Gastrocnemius medialis (tissue), 4 donors: ENCODE measurements around the gene C1orf122.

ENCODE experiments used
- CTCF ChIP-seq, 5 experiments: fragments of 450-650 bp in 3 of 5; fragments of 200-600 bp in 2 of 5; sonication (generic) in 2 of 5; IDR thresholded peaks in 4 of 5; conservative IDR thresholded peaks in 1 of 5; 1 replicate in 4 of 5; 2 replicates in 1 of 5; pipeline ENCODE4 v1.5.1; 2016 to 2019; ENCODE audit warnings: antibody characterized with exemption in 5 of 5, mild to moderate bottlenecking in 3 of 5, moderate library complexity in 3 of 5
- POLR2A ChIP-seq, 2 donors: fragments of 450-650 bp; IDR thresholded peaks; one replicate each; pipeline ENCODE4 v1.6.1; 2017; ENCODE audit warnings: antibody characterized with exemption in 2 of 2, mild to moderate bottlenecking in 2 of 2, moderate library complexity in 2 of 2

DNA sequence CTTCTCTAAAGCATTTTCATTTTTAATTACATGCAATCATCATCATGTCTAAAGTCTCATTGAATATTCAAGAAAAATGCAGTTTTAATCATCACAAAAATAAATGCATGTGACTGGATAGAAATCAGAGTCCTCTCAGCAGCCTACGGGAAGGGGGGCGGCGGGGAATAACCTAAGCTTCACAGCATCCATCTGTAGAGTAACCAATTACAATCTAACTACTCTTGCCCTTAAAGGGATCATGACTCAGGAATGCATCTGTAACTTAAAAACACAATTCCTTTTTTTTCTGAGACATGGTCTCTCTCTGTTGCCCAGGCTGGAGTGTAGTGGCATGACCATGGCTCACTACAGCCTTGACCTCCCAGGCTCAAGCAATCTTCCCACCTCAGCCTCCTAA, 29.2 kb downstream of the C1orf122 start:
- no peak for TF ChIP-seq CTCF (IDR thresholded peaks at IDR 0.05 in 4 of 5, conservative IDR thresholded peaks at IDR 0.05 in 1 of 5)
- no peak for TF ChIP-seq POLR2A (IDR thresholded peaks at IDR 0.05)
